Osteoblast (primary cell): Measurements from ENCODE around the gene ATP5F1D. TPM values are rescaled to one million over a fixed set of nuclear protein-coding genes. Genes with fewer than 3 reads are reported as not detected.
A peak's percentile ranks its signal among the peaks of the same experiment; 100 is the strongest.

Source experiments
- DNase-seq: peaks from one replicate; pipeline ENCODE4 v3.0.0; 2011; ENCODE audit warnings: low spot score, mixed read lengths; ENCODE audit not compliant: insufficient read length; ENCODE audit errors: missing footprints
- H2AFZ ChIP-seq: 2 replicates; pipeline ENCODE4 v1.6.0; 2011; ENCODE audit warnings: mild to moderate bottlenecking, low read length
- H3K27ac ChIP-seq: 2 replicates; pipeline ENCODE4 v1.5.1; 2011; ENCODE audit warnings: mild to moderate bottlenecking, low read depth, low read length, moderate library complexity
- H3K27me3 ChIP-seq: 2 replicates; pipeline ENCODE4 v1.6.0; 2012; ENCODE audit warnings: mild to moderate bottlenecking, control low read depth, inconsistent platforms, low read length, moderate library complexity; ENCODE audit not compliant: insufficient read depth
- H3K36me3 ChIP-seq: 2 replicates; pipeline ENCODE4 v1.5.1; 2011; ENCODE audit warnings: mild to moderate bottlenecking, low read length, control low read depth, moderate library complexity; ENCODE audit not compliant: insufficient read depth
- H3K4me1 ChIP-seq: 2 replicates; pipeline ENCODE4 v1.5.1; 2011; ENCODE audit warnings: mild to moderate bottlenecking, low read length, control low read depth, moderate library complexity; ENCODE audit not compliant: insufficient read depth
- H3K4me2 ChIP-seq: 2 replicates; pipeline ENCODE4 v1.6.0; 2011; ENCODE audit warnings: mild to moderate bottlenecking, low read length; ENCODE audit not compliant: insufficient read depth
- H3K4me3 ChIP-seq: fragments of 200-600 bp; sonication (generic); 3 replicates; pipeline ENCODE4 v1.5.1; 2012; ENCODE audit warnings: mild to moderate bottlenecking, low read length, inconsistent platforms; ENCODE audit not compliant: insufficient read depth
- H3K79me2 ChIP-seq: 2 replicates; pipeline ENCODE4 v1.6.0; 2012; ENCODE audit warnings: mild to moderate bottlenecking, low read length, control low read depth, inconsistent platforms; ENCODE audit not compliant: insufficient read depth
- H3K9me3 ChIP-seq: 2 replicates; pipeline ENCODE4 v1.5.1; 2011; ENCODE audit warnings: low read depth, low read length, control low read depth
- H4K20me1 ChIP-seq: 2 replicates; pipeline ENCODE4 v1.6.0; 2012; ENCODE audit warnings: mild to moderate bottlenecking, low read length, control low read depth; ENCODE audit not compliant: insufficient read depth
- total RNA-seq: library from RNA; depleted of rRNA; stranded (reverse); fragments of >200 nt; gene quantifications from 2 replicates; pipeline ENCODE4 v1.2.3, GENCODE V29; 2012
- TF ChIP-seq, protein P1 (sequence below): IDR thresholded peaks from 2 replicates; pipeline ENCODE4 v1.5.1; 2011; ENCODE audit warnings: mild to moderate bottlenecking, low read depth, low read length, moderate library complexity; ENCODE audit errors: extremely low read depth

Gene ATP5F1D
- total RNA-seq, 1 donor, result 13.8 TPM

- H3K36me3 ChIP-seq, result peaks cover 9% of the 10 kb centered on the region
- H2AFZ ChIP-seq, result no peak overlapping the region
- H3K27me3 ChIP-seq, result no peaks in the 10 kb centered on the region
- peaks cover 68% of the 10 kb centered on the region for H3K4me1 ChIP-seq
- DNase-seq, result peak; percentile 99
- no peaks in the 10 kb centered on the region for H3K9me3 ChIP-seq
- peak overlapping the region; percentile 80 for H3K27ac ChIP-seq
- peaks cover 23% of the 10 kb centered on the region for H3K79me2 ChIP-seq
- peaks cover 18% of the 10 kb centered on the region for H4K20me1 ChIP-seq
- TF ChIP-seq, protein P1, sequence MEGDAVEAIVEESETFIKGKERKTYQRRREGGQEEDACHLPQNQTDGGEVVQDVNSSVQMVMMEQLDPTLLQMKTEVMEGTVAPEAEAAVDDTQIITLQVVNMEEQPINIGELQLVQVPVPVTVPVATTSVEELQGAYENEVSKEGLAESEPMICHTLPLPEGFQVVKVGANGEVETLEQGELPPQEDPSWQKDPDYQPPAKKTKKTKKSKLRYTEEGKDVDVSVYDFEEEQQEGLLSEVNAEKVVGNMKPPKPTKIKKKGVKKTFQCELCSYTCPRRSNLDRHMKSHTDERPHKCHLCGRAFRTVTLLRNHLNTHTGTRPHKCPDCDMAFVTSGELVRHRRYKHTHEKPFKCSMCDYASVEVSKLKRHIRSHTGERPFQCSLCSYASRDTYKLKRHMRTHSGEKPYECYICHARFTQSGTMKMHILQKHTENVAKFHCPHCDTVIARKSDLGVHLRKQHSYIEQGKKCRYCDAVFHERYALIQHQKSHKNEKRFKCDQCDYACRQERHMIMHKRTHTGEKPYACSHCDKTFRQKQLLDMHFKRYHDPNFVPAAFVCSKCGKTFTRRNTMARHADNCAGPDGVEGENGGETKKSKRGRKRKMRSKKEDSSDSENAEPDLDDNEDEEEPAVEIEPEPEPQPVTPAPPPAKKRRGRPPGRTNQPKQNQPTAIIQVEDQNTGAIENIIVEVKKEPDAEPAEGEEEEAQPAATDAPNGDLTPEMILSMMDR, result no peak
- peak overlapping the region; percentile 68 for H3K4me3 ChIP-seq
- H3K4me2 ChIP-seq, result peak overlapping the region; percentile 84
These were observed 24.8 kb downstream of the ATP5F1D start for GRCh38 chr19:1266129-1266915.

DNA sequence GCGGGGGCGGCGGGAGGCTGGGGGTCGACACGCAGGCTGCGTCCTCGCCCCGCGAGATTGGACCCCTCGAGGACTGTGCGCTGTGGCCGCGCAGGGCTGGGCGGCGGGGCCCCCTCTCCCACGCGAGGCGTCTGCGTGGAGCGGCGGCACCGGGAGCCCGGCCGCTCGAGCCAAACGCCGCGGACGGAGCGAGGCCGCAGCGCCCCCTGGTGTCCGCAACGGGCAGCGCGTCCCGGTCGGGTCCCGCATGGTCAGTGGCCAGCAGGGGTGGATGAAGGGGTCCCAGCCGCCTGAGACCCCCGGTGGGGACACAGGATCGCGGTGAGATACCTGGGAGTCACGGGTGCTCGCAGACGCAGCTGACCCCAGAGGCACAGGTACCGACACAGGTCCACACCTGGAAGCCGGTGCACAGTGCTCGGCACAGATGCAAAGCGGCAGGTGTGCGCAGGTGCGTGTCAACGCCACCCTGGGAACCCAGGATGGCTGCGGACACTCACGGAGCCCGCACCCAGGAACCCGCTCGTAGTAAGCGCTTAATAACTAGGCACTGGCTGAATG is 25.4 kb downstream of the ATP5F1D start:
- H3K36me3 ChIP-seq, result peaks cover 16% of the 10 kb centered on the region
- peak overlapping the region; percentile 84 for H3K4me2 ChIP-seq
- no peaks in the 10 kb centered on the region for H3K9me3 ChIP-seq
- H3K27me3 ChIP-seq, result no peaks in the 10 kb centered on the region
- peak; percentile 97 for DNase-seq
- peaks cover 68% of the 10 kb centered on the region for H3K4me1 ChIP-seq
- peak overlapping the region; percentile 68 for H3K4me3 ChIP-seq
- no peak overlapping the region for H2AFZ ChIP-seq
- peaks cover 27% of the 10 kb centered on the region for H3K79me2 ChIP-seq
- H3K27ac ChIP-seq, result peak overlapping the region; percentile 79
- TF ChIP-seq, protein P1, result peak; percentile 68
- peaks cover 24% of the 10 kb centered on the region for H4K20me1 ChIP-seq

DNA sequence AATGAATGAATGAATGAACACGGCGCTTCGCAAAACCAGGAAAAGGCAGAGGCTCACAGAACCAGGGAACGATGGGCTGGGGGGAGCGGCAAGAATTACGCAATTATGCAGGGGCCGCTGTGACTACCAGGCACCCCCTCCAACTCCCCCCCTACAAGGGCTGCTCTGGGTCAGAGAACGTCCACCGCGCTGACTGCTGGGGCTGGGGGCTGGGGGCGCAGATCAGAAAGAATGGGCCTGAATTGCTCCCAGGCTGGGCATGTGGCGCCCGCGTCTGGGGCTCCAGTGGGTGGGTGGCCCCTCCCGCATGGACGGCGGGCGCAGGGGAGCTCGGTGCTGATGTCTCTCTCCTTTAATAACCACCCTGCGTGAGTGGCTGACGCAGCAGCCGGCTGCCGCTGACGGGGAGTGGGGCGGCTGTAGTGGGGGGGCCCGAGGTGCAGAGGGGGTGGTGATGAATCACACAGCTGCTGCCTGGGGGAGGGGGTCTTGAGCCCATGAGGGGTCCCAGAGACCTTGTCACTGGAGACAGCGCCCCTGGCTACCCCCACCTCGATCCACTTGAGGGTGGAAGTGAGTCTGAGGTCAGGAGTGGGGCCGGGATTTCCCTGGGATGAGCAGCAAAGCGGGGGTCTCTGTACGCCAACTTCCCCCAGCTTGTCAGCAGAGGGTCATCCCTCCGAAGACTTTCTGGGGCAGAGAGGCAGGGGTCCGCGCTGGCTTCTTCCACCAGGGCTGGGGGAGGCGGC is 26.1 kb downstream of the ATP5F1D start:
- Histone ChIP-seq H3K9me3 (no peaks in the 10 kb centered on the region), H3K4me2 (peak overlapping the region; percentile 84), H3K79me2 (peaks cover 33% of the 10 kb centered on the region), H3K4me1 (peaks cover 61% of the 10 kb centered on the region), H3K27ac (peak overlapping the region; percentile 79), H3K36me3 (peaks cover 22% of the 10 kb centered on the region), H2AFZ (no peak overlapping the region), H3K27me3 (no peaks in the 10 kb centered on the region), H4K20me1 (peaks cover 24% of the 10 kb centered on the region), H3K4me3 (peak overlapping the region; percentile 68)
- TF ChIP-seq, protein P1, result no peak
- no peak for DNase-seq
